Activated CD4-positive, alpha-beta T cell treated with anti-CD3 and anti-CD28 coated beads for 1 hour (primary cell): ENCODE measurements around the gene SAT1.

ENCODE experiments used
- DNase-seq: peaks from one replicate; pipeline ENCODE4 v3.0.0-alpha.2; 2020

Gene SAT1

DNA sequence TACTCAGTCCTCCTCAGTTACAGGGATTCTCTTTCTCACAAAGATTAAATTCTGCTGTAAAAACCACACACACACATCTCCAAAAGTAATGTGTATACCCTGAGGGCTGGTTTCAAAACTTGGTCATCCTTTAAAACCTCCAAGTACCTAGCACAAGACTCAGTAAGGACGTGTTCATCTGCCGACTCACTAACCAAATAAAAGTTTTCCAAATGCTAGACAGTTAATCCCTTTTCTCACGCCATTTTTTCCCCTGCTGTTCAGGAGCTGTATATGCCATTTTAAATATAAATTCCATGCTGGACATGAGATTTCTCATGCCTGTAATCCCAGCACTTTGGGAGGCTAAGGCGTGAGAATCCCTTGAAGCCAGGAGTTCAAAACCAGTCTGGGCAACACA is 3.9 kb upstream of the SAT1 start:
- DNase-seq = no peak

DNA sequence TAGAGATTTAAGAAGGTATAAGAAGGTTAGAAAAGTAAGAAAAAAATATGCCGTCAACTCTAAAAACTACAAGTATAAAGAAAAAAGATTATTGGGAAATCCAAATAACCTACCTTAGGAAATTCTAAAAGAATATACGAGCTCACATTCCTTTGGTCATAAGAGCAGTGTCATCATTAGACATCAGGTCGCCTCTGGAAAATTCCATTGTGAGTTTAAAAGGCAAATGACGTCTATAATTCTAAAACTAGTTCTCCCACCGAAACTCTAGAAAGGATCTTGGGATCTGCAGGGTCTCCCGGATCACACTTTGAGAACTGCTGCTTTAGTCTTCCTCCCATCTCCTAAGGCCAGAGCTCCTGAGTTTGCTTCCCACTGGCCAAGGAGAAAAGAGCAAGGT is 518 bp upstream of the SAT1 start:
- DNase-seq = no peak

- DNase-seq = no peak
These were observed 856 bp downstream of the SAT1 start for GRCh38 chrX:23783589-23784469.

GRCh38 chrX:23784470-23785331 is 1.7 kb downstream of the SAT1 start:
- DNase-seq = no peak

- no peak for DNase-seq
These were observed 2.6 kb downstream of the SAT1 start for GRCh38 chrX:23785580-23785979.

DNA sequence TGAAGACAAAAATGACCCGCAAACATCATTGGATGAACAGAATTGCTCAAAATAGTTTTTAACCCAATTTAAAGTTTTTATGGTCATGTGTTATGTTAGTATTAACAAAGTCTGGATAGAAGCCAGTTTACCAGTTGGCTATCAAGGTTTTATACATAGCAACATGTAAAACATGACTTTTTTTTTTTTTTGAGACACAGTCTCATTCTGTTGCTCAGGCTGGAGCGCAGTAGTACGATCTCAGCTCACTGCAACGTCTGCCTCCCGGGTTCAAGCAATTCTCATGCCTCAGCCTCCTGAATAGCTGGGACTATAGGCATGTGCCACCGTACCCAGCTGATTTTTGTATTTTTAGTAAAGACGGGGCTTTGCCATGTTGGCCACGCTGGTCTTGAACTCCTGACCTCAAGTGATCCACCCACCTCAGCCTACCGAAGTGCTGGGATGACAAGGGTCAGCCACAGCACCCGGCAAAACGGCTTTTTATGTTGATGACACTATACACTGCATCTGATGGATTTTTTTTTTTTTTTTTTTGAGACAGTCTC is 3.4 kb downstream of the SAT1 start:
- DNase-seq = peak; percentile 51

GRCh38 chrX:23787745-23788118 is 4.8 kb downstream of the SAT1 start:
- no peak for DNase-seq

DNA sequence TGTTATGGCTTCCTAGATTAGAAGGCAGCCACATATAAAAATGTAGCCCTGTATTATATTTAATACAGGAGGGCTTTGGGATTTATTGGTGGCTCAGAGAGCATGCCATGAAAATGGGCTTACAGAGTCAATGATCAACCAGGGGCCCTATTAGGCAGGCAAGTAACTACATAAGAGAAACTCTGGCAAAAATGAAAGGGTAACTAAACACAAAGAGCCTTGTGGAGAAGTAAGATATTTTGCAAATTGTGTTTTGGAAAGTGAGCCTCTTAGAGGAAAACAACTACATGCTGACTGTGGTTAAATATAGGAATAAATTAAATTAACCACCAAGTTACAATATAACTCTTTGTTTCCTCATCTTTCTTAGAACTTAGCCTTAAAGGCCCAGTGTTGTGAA is 5.5 kb downstream of the SAT1 start:
- no peak for DNase-seq

DNA sequence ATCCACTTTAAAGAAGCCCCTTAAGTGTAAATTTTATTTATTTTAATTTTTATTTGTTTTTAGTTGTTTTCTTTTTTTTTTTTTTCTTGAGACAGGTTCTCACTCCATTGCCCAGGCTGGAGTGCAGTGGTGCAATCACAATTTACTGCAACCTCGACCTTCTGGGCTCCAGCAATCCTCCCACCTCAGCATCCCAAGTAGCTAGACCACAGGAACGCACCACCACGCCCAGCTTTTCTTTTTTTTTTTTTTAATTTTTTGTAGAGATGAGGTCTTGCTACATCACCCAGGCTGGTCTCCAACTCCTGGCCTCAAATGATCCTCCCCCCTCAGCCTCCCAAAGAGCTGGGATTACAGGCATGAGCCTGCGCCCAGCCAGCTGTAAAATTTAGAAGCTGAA is 6.0 kb downstream of the SAT1 start:
- DNase-seq = no peak

- no peak for DNase-seq
These were observed 6.6 kb downstream of the SAT1 start for GRCh38 chrX:23789386-23790154.

GRCh38 chrX:23790155-23790497 is 7.2 kb downstream of the SAT1 start:
- no peak for DNase-seq

- DNase-seq = no peak
These were observed 10.0 kb downstream of the SAT1 start for GRCh38 chrX:23792861-23793553.

GRCh38 chrX:23795221-23795620 is 12.2 kb downstream of the SAT1 start:
- no peak for DNase-seq

DNA sequence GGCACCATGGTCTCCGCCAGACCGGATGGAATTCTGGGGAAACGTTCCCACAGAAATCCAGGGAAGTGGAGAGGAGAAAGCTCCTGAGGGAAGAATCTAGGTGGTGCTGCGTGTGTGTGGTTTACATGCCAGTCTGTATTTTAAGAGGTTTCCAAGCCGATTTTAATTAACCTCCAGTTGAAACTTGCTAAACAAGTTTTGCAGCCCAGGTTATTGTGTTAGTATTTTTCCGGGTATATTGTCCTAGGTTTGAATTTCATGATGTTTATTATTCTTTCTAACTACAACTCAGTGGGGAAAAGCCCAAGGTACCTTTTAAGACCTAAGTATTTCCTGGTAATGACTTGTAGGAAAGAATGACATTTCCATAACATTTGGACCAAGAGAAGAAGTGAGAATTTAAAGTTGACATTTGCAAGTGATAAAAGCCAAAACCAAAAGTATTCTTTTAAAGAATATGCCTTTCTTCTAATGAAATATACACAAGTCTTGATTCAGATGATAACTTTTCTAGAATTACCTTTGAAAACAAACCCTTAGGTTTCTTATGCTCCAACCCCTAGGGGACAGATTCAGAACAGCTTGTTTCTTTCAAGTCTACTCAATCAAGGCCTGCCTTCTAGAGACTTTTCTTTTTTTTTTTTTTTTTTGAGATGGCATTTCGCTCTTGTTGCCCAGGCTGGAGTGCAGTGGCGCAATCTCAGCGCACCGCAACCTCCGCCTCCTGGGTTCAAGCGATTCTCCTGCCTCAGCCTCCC is 14.6 kb downstream of the SAT1 start:
- DNase-seq = no peak

DNA sequence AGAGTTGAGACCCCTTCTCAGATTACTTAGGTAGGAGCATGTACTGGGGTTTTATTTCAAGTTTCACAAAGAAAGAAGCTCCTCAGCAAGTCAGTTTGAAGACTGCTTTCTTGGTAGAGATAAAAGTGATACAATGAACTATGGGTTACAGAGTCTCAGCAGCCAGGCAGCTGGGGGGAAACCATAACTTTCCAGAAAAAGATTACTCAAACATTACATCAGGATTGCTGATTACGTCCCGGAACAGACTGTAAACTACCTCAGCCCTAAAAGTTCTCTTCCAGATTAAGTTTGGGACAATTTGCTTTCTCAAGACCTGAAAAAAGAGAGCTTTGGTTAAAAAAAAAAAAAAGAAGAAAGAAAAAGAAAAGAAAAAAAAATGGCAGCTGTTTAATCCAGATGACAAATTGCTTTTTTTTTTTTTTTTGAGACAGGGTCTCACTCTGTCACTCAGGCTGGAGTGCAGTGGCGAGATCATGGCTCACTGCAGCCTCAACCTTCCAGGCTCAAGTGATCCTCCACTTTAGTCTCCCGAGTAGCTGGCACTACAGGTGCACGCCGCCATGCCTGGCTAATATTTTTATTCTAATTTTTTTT is 16.6 kb downstream of the SAT1 start:
- no peak for DNase-seq

- DNase-seq = no peak
These were observed 19.5 kb downstream of the SAT1 start for GRCh38 chrX:23802431-23802830.

- DNase-seq = no peak
These were observed 21.0 kb downstream of the SAT1 start for GRCh38 chrX:23803931-23804381.

GRCh38 chrX:23804578-23804977 is 21.6 kb downstream of the SAT1 start:
- DNase-seq = no peak

- DNase-seq = no peak
These were observed 22.4 kb downstream of the SAT1 start for GRCh38 chrX:23805389-23805788.

GRCh38 chrX:23810279-23810678 is 27.3 kb downstream of the SAT1 start:
- DNase-seq = no peak

- DNase-seq = no peak
These were observed 28.2 kb downstream of the SAT1 start for GRCh38 chrX:23811108-23811651.
